ENCODE data around the gene C19orf38. TPM values are rescaled to one million over a fixed set of nuclear protein-coding genes. Genes with fewer than 3 reads are reported as not detected.

C19orf38 gene
- total RNA-seq, 1 experiment from 2014 or later, result not detected

DNA sequence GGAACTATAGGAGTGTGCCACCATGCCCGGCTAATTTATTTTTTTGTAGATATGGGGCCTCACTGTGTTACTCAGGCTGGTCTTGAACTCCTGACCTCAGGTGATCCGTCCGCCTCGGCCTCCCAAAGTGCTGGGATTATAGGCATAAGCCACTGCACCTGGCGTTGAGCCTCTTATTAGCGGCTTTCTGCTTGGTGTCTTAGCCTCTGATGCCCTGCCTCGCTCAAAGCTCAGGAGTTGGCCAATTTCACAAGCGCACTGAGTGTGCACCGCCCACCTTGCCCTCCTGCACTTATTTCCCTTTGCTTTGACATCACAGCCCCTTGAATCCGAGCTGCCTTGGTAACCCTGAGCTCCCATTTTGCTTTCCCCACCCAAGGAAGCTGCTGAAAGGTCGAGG lies 70.1 kb downstream of the C19orf38 start:
- no peak for DNase-seq
- Mint-ChIP-seq H3K27ac (ENCODE audit: unreplicated experiment) (no peak overlapping the region), H3K4me1 (ENCODE audit: low read depth, unreplicated experiment) (no peaks in the 10 kb centered on the region), H3K4me3 (ENCODE audit: low read depth, unreplicated experiment) (no peak overlapping the region), H3K27me3 (ENCODE audit: unreplicated experiment) (no peaks in the 10 kb centered on the region), H3K9me3 (ENCODE audit: low read depth, unreplicated experiment) (no peaks in the 10 kb centered on the region), H3K36me3 (ENCODE audit: insufficient read depth, unreplicated experiment) (peaks cover 37% of the 10 kb centered on the region)
- BruUV-seq (replicated peaks), result no TSS peak
- TF ChIP-seq, protein P1, sequence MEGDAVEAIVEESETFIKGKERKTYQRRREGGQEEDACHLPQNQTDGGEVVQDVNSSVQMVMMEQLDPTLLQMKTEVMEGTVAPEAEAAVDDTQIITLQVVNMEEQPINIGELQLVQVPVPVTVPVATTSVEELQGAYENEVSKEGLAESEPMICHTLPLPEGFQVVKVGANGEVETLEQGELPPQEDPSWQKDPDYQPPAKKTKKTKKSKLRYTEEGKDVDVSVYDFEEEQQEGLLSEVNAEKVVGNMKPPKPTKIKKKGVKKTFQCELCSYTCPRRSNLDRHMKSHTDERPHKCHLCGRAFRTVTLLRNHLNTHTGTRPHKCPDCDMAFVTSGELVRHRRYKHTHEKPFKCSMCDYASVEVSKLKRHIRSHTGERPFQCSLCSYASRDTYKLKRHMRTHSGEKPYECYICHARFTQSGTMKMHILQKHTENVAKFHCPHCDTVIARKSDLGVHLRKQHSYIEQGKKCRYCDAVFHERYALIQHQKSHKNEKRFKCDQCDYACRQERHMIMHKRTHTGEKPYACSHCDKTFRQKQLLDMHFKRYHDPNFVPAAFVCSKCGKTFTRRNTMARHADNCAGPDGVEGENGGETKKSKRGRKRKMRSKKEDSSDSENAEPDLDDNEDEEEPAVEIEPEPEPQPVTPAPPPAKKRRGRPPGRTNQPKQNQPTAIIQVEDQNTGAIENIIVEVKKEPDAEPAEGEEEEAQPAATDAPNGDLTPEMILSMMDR (IDR thresholded peaks at IDR 0.05; ENCODE audit: unreplicated experiment), result no peak
- CTCF ChIA-PET, result no interaction called here
- intact Hi-C loops (cut with micrococcal nuclease; ENCODE audit: unreplicated experiment), result no loop called here

Small RNA genes within 50 kb of the gene (microRNA-seq; reads per million reads assigned to microRNA genes)
- gene MIR199A1 (not detected), gene MIR6793 (not detected)

Other genes starting within 250 kb of the C19orf38 start
- 130 and 151 TPM in 2 replicates for gene SLC44A2, start 222.9 kb upstream of the C19orf38 start, total RNA-seq (2022)
- 262 and 267 TPM in 2 replicates for gene ILF3, start 194.1 kb upstream of the C19orf38 start, total RNA-seq (2022)
- 44.1 and 44.9 TPM in 2 replicates for gene QTRT1, start 147.0 kb upstream of the C19orf38 start, total RNA-seq (2022)
- gene DNM2, start 130.3 kb upstream of the C19orf38 start, total RNA-seq (2022), result 126 and 138 TPM in 2 replicates
- 20.7 and 22.6 TPM in 2 replicates for gene TMED1, start 12.2 kb upstream of the C19orf38 start, total RNA-seq (2022)
- 29.1 and 32.8 TPM in 2 replicates for gene CARM1, start 23.1 kb downstream of the C19orf38 start, total RNA-seq (2022)
- gene YIPF2, start 80.2 kb downstream of the C19orf38 start, total RNA-seq (2022), result 37.8 and 46.0 TPM in 2 replicates
- gene TIMM29, start 80.4 kb downstream of the C19orf38 start, total RNA-seq (2022), result 15.3 and 17.8 TPM in 2 replicates
- 104 and 116 TPM in 2 replicates for gene SMARCA4, start 112.6 kb downstream of the C19orf38 start, total RNA-seq (2022)
- 289 and 294 TPM in 2 replicates for gene LDLR, start 241.0 kb downstream of the C19orf38 start, total RNA-seq (2022)